ENCODE measurements around the gene PLCB1.
"Not testable (repeated sequence)": the region's sequence is repeated elsewhere in the genome, so short reads cannot be mapped to it uniquely, and the experiment has no call there.

PLCB1 gene

GRCh38 chr20:8095648-8096572 is 36.2 kb upstream of the PLCB1 start:
- DNase-seq = no peak
- Histone ChIP-seq H3K27ac (no peak overlapping the region), H3K36me3 (no peaks in the 10 kb centered on the region), H3K4me3 (ENCODE audit: low read depth, low read length) (no peak overlapping the region), H3K9me3 (ENCODE audit: severe bottlenecking) (no peaks in the 10 kb centered on the region), H3K27me3 (ENCODE audit: insufficient read depth, low read depth, severe bottlenecking) (no peaks in the 10 kb centered on the region)
- TF ChIP-seq CTCF (IDR thresholded peaks at IDR 0.05; ENCODE audit: low read depth, low read length) = no peak

- H3K9me3 ChIP-seq (ENCODE audit: severe bottlenecking) = no peaks in the 10 kb centered on the region
- H3K27me3 ChIP-seq (ENCODE audit: insufficient read depth, low read depth, severe bottlenecking) = no peaks in the 10 kb centered on the region
- no peak overlapping the region for H3K4me3 ChIP-seq (ENCODE audit: low read depth, low read length)
- H3K27ac ChIP-seq = no peak overlapping the region
- no peak for DNase-seq
- no peaks in the 10 kb centered on the region for H3K36me3 ChIP-seq
- no peak for TF ChIP-seq CTCF (IDR thresholded peaks at IDR 0.05; ENCODE audit: low read depth, low read length)
Measured at GRCh38 chr20:8097307-8097706, 34.8 kb upstream of the PLCB1 start.

GRCh38 chr20:8104252-8104651 is 27.8 kb upstream of the PLCB1 start:
- TF ChIP-seq CTCF (IDR thresholded peaks at IDR 0.05; ENCODE audit: low read depth, low read length) = no peak

GRCh38 chr20:8114612-8115011 is 17.5 kb upstream of the PLCB1 start:
- not testable (repeated sequence) for H3K9me3 ChIP-seq (ENCODE audit: severe bottlenecking); H3K4me3 ChIP-seq (ENCODE audit: low read depth, low read length); H3K27me3 ChIP-seq (ENCODE audit: insufficient read depth, low read depth, severe bottlenecking); DNase-seq; H3K27ac ChIP-seq; H3K36me3 ChIP-seq

More at GRCh38 chr20:8104252-8104651, 27.8 kb upstream of the PLCB1 start:
- Histone ChIP-seq H3K27ac (no peak overlapping the region), H3K4me3 (ENCODE audit: low read depth, low read length) (no peak overlapping the region), H3K27me3 (ENCODE audit: insufficient read depth, low read depth, severe bottlenecking) (no peaks in the 10 kb centered on the region), H3K9me3 (ENCODE audit: severe bottlenecking) (no peaks in the 10 kb centered on the region), H3K36me3 (no peaks in the 10 kb centered on the region)
- DNase-seq = no peak

- TF ChIP-seq CTCF (IDR thresholded peaks at IDR 0.05; ENCODE audit: low read depth, low read length) = no peak
- Histone ChIP-seq H3K9me3 (ENCODE audit: severe bottlenecking) (no peaks in the 10 kb centered on the region), H3K4me3 (ENCODE audit: low read depth, low read length) (no peak overlapping the region), H3K36me3 (no peaks in the 10 kb centered on the region), H3K27ac (no peak overlapping the region), H3K27me3 (ENCODE audit: insufficient read depth, low read depth, severe bottlenecking) (no peaks in the 10 kb centered on the region)
- no peak for DNase-seq
Measured at GRCh38 chr20:8115436-8115835, 16.6 kb upstream of the PLCB1 start.

- Histone ChIP-seq H3K9me3 (ENCODE audit: severe bottlenecking) (no peaks in the 10 kb centered on the region), H3K4me3 (ENCODE audit: low read depth, low read length) (no peak overlapping the region), H3K27me3 (ENCODE audit: insufficient read depth, low read depth, severe bottlenecking) (no peaks in the 10 kb centered on the region), H3K27ac (no peak overlapping the region), H3K36me3 (no peaks in the 10 kb centered on the region)
- no peak for TF ChIP-seq CTCF (IDR thresholded peaks at IDR 0.05; ENCODE audit: low read depth, low read length)
- DNase-seq = no peak
Measured at GRCh38 chr20:8116067-8116811, 15.8 kb upstream of the PLCB1 start.
